HG02884 (cell line): ENCODE measurements around the gene SNCB.

Source experiments
- ATAC-seq: cut with Tn5 transposase; IDR thresholded peaks from one replicate; pipeline ENCODE4 v1.9.1; 2021; ENCODE audit warnings: mild to moderate bottlenecking, moderate library complexity; ENCODE audit not compliant: unreplicated experiment

The SNCB gene

DNA sequence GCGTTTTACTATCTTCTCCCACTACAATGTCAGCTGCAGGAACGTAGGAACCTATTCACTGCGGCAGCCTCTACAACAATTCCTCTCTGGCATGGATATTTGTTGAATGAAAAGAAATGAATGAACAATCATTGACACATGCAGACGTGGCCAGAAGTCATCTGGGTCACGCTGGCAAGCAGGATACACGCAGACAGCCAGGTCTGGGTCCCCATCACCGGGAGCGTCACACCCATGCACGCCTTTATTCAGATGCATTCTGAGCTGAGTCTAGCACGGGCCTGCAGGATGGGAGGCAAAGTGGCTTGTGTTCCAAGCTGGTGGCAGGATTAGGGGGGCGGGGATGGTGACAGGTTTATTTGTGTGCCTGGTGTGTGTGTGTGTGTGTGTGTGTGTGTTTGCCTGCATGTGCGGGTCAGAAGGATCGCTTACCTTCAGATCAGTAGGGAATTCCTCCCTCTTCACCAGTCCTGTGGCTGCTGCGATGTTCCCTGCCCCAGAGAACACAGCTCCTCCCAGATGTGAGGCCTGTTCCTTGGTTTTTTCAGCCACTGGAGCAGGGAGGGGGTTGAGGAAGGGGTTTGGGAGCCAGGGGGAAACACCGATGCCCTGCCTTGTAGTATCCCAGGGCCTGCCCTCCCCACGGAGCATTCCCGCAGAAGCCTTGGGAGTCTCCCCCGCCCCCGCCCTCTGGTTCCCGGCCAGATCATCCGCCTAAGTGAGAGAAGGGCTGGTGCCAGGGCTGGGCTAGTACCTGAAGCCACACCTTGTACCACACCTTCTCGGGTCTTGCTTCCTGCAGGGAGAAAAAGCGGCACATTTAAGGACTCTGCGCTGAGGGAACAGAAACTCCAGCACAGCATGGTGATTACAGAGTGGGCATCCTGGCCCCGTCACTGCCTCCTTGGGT is 4.1 kb downstream of the SNCB start:
- ATAC-seq: no peak

DNA sequence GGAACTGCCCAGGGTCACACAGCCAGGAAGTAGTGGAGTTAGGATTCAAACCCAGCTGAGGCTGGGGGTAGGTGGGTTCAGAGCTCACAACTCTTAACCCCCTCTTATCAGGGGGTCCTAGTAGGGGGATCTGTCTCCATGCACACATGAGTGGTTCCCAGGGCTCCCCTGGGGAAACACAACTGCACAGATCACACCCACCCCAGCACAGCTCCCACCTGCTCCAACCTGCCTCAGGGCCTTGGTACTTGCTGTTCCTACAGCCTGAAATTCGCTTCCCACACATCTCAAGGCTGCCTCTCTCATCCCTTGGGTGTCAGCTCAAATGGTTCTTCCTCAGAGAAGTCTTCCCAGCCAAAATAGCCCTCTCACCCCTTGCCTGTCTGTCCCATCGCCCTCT is 4.8 kb downstream of the SNCB start:
- no peak for ATAC-seq

DNA sequence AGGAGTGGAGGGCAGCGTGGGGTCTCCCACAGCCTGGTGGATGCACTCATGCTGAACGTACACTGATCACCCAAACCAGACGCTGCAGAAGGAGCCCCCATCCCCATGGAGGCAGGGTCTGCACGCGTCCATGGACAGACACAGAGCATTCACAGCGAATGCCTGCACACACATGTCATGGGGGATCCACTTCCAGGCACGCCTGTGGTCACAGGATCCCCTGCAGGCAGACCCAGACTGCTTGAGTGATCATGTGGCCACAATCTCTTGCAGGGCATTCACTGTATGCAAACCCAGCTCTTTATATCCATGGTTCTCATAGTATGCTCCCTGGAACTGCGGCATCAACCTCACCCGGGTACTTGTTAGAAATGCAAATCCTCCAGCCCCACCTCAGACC is 5.4 kb downstream of the SNCB start:
- ATAC-seq: no peak

DNA sequence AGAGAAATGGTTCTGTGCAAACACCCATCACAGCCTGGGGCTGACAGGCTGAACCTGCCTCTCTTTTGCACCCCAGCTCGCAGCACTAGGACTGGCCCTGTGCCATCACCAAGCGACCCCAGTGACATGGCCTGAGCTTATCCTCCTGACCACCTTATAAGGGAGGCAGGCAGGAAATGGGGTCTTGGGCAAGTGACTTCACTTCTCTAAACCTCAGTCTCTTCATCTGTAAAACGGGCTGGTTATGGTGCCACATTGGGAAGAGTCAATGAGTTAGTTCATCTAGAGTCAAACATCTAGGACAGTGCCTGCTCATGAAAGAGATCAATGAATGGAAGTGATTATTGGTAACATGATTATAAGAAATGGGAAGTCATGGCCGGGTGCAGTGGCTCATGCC is 6.2 kb downstream of the SNCB start:
- no peak for ATAC-seq

DNA sequence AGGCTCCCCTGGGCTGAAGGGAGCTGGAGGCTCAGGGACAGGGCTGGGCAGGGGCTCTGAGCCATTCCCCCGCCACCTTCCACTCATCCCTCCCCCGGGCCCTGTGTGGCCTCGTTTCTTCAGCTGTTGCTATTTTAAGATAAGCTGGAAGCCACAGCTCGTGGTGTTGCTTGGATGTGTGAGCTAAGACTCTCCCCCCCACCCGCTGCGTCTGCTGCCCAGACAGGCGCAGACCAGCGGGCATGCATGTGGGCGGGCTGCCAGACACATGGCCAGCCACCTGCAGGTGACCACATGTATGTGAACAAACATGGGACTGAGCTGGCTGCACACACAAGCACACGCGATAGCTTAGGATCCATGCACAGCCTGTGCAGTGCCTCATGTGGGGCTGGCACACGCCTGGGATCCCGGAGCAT is 8.7 kb downstream of the SNCB start:
- ATAC-seq: no peak

DNA sequence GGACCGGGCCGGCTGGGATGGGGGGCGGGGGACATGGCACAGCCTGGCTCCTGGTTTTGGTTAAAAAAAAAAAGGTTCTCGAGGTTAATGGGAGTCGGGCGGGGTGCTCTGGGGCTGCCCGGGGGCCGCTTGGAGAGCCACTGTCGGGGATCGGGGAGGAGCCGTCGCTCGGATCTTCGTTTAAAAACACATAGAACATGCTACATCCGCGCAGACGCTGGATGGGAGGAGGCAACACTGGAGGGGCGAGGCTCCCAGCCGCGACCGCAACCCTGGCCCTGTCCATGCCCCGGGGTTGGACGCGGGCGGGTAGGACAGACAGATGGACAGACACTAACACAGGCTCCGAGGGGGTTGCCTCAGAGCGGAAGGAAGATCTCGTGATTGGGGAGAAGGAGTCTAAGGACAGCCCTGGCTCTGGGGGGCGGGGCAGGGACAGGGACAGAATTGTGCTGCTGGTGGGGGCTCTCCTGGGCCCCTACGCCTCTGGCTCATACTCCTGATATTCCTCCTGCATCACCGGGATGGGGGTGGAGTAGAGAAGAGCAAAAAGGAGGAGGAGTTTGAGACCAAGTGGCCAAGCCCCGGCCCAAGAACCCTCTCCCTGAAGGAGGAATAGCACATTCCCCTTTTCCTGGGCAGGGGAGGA is 9.9 kb downstream of the SNCB start:
- no peak for ATAC-seq

DNA sequence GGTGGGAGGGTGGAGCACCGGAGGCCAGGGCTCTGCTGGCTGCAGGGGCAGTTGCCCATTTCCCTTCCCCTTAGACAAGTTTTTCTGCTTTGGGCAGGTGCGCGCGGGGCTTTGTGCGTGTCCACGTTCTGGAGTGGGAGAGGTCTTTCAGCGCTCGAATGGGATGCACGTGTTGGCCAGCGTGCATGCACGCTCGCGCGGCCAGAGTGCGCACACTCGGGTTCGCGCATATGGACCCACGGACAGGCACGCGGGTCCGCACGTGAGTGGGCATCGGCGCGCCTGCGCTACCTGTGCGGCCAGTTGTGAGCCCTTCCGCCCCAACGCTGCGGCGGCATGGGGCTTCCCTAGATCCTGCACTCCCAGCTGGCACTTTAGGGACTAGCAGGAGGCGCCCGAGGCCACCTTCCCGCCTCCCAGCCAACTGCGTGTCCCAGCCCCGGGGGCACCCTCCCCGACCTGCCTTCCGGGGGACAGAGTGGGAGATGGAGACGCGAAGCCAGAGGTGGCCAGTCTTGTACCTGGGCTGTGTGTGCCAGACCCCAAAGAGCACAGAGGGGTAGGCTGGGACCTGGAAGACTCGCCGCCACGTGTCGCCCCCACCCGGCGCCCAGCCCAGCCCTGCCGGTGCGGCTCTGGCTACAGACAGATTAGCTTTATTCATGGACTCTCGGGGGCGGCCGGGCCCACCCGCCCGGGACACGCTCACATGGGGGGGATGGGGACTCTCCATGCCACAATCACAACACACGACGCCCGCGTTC is 10.6 kb downstream of the SNCB start:
- no peak for ATAC-seq

DNA sequence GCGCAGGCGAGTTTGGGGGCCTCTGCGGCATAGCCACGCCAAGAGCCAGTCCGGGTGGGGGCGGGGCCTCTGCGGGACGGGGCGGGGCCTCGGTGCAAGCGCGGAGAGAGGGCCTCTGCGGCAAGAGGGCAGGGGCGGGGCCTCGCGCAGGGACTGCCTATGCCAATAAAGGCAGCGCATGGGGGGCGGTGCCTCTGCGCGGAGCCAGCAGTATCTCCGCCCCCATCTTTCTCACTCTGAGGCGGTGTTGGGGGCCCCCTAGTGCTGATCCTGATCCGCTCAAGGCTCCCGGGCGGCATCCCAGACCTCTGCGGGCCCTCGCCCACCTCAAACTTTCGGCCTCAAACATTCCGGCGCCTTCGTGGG is 11.1 kb downstream of the SNCB start:
- no peak for ATAC-seq

DNA sequence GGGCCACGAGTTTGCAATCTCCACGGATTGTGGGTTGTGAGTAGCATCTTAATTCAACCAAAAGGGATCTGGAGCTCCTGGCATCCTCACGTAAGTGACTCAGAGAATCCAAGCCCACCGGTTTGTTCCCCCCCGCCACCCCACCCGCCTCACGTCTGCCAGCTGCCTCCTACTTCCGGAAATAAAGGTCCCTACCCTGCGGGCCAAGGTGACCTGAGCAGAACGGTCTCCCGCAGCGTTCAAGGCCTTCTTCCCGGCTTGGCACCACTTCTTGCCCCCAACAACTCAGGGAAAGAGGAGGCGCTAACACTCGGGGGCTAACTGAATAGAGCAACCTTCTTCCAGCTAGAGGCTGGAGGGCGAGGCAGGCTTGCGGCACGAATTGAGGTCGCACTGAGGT is 11.6 kb downstream of the SNCB start:
- no peak for ATAC-seq

DNA sequence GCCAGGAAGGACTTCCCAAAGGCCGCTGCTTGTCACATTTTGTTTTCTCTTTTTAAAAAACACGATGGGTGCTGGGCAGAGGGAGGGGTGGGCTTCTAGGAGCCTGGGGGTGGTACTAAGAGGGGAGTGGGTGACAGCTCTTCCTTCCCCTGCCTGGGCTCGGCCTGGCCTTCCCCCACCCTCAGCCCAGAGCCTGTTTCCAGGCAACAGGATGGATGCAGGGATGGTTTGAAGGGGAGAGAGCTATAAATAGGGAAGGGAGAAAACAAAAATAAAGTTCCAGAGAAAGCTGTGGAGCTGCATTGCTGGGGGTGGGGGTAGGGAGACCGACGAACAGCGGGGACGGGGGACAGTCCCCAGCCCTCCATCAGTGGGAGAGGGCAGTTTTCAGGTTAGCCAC is 13.8 kb downstream of the SNCB start:
- ATAC-seq: no peak

DNA sequence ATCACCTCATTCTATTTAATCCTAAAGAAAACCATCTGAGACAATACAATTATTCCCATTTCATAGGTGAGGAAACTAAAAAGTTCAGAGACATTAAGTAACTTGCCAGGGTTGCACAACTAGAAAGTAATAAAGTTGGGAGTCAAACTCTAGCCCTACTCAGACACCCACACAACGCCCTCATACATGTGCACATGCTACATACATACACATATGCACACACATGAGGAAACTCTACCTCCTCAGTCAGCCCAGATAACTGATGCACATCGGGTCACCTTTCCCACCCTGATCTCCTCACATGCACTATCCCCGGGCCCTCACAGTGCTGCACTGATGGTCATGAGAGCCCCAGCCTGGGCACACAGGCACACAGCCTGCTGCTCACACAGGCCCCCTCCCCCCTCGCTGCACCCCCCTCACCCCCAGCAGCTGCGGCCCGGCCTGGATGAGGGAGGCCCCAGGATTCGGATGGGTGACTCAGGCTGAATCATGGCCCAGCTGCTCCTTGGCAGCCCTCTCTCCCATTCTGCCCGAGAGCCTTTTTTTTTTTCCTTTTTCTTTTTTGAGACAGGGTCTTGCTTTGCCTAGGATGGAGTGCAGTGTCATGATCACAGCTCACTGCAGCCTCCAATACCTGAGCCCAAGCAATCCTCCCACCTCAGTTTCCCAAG is 15.4 kb downstream of the SNCB start:
- no peak for ATAC-seq

DNA sequence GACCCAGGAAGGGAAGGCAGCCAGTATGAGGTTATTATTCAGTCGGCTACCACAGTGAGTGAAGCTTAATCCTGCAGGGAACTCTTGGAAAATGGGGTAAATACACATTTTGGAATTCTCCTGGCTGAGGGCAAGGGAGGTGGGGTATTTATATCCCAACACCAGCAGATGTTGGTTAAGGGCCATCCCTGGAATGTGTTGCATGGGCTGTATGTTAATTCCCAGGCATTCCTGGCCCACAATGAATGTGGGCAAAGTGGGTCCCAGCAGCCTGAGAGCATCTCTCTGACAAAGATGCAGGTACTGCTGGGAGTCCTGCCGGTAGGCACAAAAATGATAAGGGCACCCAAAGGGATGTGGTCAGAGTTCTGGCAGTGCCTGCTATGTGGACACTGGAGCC is 17.5 kb downstream of the SNCB start:
- ATAC-seq: no peak

DNA sequence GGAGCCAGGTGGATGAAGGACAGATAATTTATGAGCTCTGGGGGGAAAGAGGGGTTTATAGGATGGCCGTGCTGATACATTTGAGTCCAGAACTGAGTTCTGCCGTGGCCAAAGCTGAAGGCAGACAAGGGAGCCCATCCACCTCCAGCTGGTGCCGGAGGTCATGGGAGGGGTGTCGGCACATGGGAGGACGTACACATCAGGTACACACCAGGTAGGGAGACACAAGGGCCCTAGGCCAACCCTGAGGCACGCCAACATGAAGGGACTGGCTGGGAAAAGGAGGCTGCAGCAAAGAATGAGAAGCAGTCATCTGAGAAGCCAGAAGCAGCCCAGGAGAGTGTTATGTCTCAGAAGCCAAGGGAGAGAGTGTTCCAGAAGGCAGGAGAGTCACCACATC is 18.3 kb downstream of the SNCB start:
- ATAC-seq: no peak

DNA sequence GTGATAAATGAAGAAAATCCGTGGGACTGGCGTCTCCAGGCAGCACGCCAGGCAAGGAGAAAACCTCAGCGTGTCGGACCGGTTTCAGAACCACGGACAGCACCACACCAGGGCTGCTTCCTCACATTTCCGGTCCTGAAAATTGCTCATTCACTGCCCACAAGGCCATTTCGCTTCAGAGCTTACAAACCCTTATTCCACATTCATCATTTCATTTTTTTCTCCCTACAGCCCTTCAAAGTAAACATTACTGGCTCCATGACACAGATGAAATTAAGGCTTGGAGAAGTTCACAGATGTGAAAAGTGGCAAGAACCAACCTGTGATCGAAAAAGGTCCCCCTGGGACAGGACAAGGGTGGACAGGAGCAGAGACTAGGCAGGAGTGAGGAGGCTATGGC is 18.9 kb downstream of the SNCB start:
- no peak for ATAC-seq

DNA sequence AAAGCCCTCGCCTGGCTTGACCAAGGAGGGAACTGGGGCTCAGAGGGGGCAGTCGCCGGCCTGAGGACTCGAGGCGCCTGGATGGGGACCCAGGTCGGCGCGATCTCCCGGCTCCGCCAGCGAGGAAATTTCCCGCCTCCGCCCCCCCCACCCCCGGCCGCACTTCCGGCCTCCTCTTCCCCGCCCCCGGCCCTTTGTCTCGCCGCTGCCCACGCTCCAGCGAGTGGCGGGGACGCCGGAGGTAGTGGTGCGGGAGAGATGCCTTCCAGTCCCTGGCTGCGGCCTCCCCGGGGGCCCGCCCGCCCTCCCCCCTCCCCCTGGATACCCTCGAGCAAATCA is 19.9 kb downstream of the SNCB start:
- ATAC-seq: peak; percentile 22

DNA sequence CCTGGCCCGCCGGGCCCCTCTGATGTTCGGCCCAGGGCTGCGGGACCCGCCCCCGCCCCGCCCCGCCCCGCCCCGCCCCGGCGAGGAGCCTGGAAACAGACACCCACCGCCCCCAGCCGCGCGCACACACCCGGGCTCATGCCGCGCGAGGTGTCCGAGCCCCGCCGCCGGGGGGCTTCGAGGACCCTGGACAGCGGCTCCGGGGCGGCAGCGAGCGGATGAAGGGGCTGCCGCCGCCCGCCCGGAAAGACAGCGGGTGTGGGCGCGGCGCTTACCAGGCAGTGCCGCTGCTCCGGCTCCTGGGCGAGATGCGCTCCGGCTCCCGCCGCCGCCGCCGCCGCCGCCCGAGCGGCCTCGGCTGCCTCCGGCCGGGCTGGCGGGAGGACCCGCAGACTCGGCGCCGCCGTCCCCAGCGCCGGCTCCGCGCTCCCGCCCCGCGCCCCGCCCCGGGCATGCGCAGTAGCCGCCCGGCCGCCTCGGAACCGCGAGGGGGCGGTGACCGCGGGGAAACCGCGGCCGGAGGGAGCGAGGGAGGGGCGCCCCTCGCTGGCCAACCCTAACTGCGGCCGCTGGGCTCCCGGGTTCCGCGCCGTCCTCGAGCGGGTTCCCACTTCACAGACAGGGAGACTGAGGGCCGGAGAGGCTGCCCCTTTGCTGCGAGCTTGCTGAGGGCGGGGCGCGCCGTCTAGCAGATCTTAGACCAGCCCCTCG is 20.5 kb downstream of the SNCB start, which contains the start of gene GPRIN1:
Gene GPRIN1, minus strand, starts transcription at position 433 of the 711 bp plus-strand sequence. CDS start 10,322 bp downstream, outside the sequence.
- peak; percentile 66 for ATAC-seq

DNA sequence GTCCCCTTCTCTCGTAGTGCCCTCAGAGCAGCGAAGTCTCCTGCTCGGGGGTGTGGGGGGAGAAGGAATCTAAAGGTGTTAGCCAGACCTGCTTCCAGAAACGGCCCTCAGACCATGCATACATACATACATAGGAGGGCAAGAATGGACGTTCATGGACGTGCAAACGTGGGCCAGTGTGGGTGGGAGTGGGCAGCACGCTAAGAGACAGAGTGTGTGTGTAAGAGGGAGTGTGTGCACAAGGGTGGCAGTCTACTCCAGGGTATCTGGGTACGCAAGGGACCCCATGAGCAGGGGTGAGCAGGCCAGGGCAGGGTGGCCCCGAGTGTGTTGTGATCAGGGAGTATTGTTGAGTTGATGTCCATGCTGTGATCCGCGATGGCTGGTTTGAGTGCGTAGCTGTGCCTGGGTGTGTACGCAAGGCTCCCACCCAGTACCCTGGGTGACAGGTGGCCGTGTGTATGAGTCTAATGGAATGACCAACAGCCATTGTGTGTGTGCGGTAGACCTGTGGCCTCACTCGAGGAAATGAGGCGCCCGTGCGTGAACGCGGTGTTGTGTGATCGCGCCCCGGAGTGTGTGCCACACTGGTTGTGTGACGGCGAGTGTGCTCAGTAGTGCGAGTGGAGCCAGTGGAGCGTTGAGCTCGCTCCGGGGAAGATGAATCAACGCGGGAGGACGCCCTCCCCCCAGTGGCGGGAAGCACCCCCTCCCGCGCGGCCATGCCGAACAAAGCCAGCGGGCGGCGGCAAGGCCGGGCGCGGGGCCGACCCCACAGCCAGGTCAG is 21.2 kb downstream of the SNCB start:
- peak; percentile 18 for ATAC-seq

DNA sequence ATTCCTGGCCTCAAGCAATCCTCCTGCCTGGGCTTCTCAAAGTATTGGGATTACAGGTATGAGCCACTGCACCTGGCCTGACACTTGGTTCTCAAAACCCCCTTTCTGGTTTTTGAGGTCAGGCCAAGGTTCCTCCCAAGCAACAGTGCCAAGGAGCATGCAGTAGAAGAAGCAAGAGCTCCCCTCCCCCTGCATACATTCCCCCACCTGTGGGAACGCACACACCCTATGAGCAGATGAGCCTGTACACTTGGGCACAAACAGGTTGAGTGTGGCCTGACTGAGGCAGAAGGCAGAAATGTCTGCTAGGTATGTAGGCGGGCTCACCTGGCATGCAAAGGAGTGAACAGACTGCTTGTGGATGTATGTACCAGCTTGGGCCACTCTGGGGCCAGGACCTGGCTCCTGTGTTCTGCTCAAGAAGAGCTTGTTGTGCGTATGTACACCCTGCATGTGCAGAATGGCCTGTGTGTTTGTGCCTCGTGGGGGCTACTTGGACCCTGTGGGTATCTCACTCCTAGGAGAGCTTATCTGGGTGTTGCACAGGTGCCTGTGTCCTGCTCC is 22.1 kb downstream of the SNCB start:
- no peak for ATAC-seq

DNA sequence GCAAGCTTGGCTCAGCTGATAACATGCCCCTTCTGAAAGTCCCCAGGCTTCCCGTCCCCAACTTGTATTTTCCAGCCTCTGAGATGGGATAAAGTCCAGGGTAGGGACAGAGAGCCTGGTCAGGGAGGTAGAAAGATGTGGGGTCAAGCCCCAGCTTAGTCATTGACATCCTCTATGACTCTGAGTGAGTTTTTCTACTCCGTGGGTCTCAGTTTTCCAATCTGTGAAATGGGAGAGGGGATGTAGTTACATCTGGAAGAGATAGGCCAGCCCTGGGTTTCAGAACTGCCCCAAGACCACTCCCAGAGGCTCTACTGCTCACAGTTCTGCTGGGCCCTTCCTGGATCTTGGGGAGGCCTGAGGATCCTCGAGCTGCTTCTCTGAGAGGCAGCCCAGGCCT is 23.5 kb downstream of the SNCB start:
- ATAC-seq: no peak
